HCT116 (cell line): ENCODE measurements around the gene SAPCD2.

Source experiments
- EZH2 ChIP-seq: fragments of 200-600 bp; sonication (generic); IDR thresholded peaks from 2 replicates; pipeline ENCODE4 v1.6.1; 2017; ENCODE audit warnings: antibody characterized with exemption, mixed run types
- EZH2phosphoT487 ChIP-seq: fragments of 200-600 bp; IDR thresholded peaks from 2 replicates; pipeline ENCODE4 v1.6.1; 2018; ENCODE audit warnings: antibody characterized with exemption, borderline replicate concordance
- JUND ChIP-seq: IDR thresholded peaks from 2 replicates; pipeline ENCODE4 v1.6.1; 2012
- POLR2A ChIP-seq: IDR thresholded peaks from 2 replicates; pipeline ENCODE4 v1.7.0; 2011; ENCODE audit warnings: borderline replicate concordance; ENCODE audit not compliant: insufficient read depth, insufficient read length; ENCODE audit errors: extremely low read depth
- YY1 ChIP-seq: IDR thresholded peaks from 2 replicates; pipeline ENCODE4 v1.6.1; 2011; ENCODE audit warnings: low read length, low read depth, moderate library complexity, mild to moderate bottlenecking; ENCODE audit not compliant: insufficient replicate concordance; ENCODE audit errors: extremely low read depth
- ZNF274 ChIP-seq: fragments of 200-500 bp; sonication (Bioruptor generic); IDR thresholded peaks from 2 replicates; pipeline ENCODE4 v1.6.1; 2014; ENCODE audit warnings: mild to moderate bottlenecking, low read depth, low read length, inconsistent platforms
- TF ChIP-seq, protein P1 (sequence below), 3 experiments: fragments of 200-600 bp in 1 of 3; sonication (generic) in 1 of 3; IDR thresholded peaks in 2 of 3; conservative IDR thresholded peaks in 1 of 3; 2 replicates each; pipeline ENCODE4 v1.5.1; 2012 to 2017; ENCODE audit warnings: low read depth in 2 of 3, low read length in 2 of 3, antibody characterized with exemption in 1 of 3, borderline replicate concordance in 1 of 3, control low read depth in 1 of 3, mild to moderate bottlenecking in 1 of 3, mixed read lengths in 1 of 3, mixed run types in 1 of 3, moderate library complexity in 1 of 3; ENCODE audit not compliant: insufficient read depth in 1 of 3

GRCh38 chr9:137076636-137077009 is 6.3 kb upstream of the SAPCD2 start:
- TF ChIP-seq, protein P1, sequence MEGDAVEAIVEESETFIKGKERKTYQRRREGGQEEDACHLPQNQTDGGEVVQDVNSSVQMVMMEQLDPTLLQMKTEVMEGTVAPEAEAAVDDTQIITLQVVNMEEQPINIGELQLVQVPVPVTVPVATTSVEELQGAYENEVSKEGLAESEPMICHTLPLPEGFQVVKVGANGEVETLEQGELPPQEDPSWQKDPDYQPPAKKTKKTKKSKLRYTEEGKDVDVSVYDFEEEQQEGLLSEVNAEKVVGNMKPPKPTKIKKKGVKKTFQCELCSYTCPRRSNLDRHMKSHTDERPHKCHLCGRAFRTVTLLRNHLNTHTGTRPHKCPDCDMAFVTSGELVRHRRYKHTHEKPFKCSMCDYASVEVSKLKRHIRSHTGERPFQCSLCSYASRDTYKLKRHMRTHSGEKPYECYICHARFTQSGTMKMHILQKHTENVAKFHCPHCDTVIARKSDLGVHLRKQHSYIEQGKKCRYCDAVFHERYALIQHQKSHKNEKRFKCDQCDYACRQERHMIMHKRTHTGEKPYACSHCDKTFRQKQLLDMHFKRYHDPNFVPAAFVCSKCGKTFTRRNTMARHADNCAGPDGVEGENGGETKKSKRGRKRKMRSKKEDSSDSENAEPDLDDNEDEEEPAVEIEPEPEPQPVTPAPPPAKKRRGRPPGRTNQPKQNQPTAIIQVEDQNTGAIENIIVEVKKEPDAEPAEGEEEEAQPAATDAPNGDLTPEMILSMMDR (IDR thresholded peaks at IDR 0.05 in 2 of 3, conservative IDR thresholded peaks at IDR 0.05 in 1 of 3; ENCODE audit: borderline replicate concordance in 1 of 3, insufficient read depth in 1 of 3, low read depth in 2 of 3, low read length in 2 of 3) = no peak
- TF ChIP-seq JUND (no peak), YY1 (no peak), ZNF274 (no peak), EZH2phosphoT487 (no peak), EZH2 (no peak), POLR2A (no peak)
